ENCODE measurements around the gene TRIM31.
A peak's percentile ranks its signal among the peaks of the same experiment; 100 is the strongest.
"Not testable (repeated sequence)": the region's sequence is repeated elsewhere in the genome, so short reads cannot be mapped to it uniquely, and the experiment has no call there.

Gene TRIM31

DNA sequence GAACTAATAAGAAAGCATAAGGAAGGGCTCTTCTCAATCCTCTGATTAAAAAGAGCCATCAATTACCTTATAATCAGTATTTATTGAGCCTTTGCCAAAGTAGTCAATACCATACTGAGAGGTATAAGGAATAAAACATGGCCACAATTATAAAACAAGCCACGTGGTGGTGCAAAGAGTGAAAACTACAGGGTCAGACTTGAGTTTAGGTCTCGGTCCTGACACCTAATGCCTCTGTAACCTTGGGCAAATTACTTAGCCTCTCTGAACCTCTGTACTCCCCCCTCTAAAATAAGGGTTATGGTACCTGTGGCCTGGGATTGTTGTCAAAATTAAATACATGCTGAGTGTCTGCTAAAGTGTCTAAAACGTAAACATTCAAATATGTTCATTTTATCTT, 36.3 kb upstream of the TRIM31 start:
- no peak for DNase-seq

DNA sequence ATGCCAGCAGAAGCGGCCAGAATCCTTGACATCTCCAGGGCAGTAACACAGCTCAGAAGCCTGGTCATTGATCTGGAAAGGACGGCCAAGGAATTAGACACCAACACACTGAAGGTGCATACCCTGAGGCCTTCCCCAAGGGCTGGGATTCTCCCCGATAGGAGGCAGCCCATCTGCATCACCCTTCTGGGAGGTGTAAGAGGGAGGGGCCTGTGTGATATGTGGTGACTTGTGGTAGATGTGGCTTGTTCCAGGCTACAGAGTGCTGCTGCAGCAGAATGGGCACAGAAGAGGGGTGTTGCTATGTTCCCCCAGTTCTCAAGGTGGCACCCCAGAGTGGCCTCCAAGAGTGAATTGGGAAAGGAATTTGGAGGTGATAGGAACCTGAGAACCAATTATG, 34.2 kb upstream of the TRIM31 start:
- no peak for DNase-seq

- no peak for DNase-seq
Measured at GRCh38 chr6:30145818-30146217, 32.9 kb upstream of the TRIM31 start.

GRCh38 chr6:30144811-30145210, 31.9 kb upstream of the TRIM31 start:
- DNase-seq, result no peak

GRCh38 chr6:30143780-30144179, 30.9 kb upstream of the TRIM31 start:
- no peak for DNase-seq

- no peak for DNase-seq
Measured at GRCh38 chr6:30142665-30143064, 29.8 kb upstream of the TRIM31 start.

DNA sequence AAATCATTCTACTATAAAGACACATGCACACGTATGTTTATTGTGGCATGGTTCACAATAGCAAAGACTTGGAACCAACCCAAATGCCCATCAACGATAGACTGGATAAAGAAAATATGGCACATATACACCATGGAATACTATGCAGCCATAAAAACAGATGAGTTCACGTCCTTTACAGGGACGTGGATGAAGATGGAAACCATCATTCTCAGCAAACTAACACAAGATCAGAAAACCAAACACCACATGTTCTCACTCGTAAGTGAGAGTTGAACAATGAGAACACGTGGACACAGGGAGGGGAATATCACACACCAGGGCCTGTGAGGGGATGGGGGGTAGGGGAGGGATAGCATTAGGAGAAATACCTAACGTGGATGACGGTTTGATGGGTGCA, 27.4 kb upstream of the TRIM31 start:
- DNase-seq, result not testable (repeated sequence)

- DNase-seq, result no peak
Measured at GRCh38 chr6:30136570-30137286, 23.8 kb upstream of the TRIM31 start.

DNA sequence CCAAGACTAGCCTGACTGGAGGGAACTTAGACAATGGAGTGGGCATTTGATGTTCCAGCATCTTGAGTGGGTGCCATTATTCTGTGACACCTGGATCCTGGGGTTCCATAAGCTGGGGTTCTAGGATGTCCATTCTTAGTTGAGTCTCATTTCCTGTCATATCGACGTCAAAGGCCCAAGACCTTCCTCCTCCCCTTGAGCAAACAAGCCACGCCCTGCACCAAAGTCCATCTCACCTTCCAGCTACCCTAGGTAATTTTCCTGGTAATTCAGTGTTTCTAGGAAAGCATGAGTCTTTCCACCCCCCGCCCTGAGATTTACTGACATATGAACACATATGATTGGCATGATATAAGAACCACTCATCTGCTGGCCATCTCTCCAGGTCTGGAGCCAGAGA, 22.9 kb upstream of the TRIM31 start, which contains the start of gene TRIM40:
TSS of gene TRIM40 (plus strand) at position 384 of the 400 bp plus-strand sequence. CDS start 897 bp downstream, outside the sequence.
- no peak for DNase-seq

GRCh38 chr6:30135147-30135546, 22.3 kb upstream of the TRIM31 start:
- no peak for DNase-seq

- DNase-seq, result no peak
Measured at GRCh38 chr6:30131947-30132497, 19.1 kb upstream of the TRIM31 start.

- peak; percentile 40 for DNase-seq
Measured at GRCh38 chr6:30130887-30131862, 18.3 kb upstream of the TRIM31 start.

- no peak for DNase-seq
Measured at GRCh38 chr6:30130179-30130679, 17.3 kb upstream of the TRIM31 start.

DNA sequence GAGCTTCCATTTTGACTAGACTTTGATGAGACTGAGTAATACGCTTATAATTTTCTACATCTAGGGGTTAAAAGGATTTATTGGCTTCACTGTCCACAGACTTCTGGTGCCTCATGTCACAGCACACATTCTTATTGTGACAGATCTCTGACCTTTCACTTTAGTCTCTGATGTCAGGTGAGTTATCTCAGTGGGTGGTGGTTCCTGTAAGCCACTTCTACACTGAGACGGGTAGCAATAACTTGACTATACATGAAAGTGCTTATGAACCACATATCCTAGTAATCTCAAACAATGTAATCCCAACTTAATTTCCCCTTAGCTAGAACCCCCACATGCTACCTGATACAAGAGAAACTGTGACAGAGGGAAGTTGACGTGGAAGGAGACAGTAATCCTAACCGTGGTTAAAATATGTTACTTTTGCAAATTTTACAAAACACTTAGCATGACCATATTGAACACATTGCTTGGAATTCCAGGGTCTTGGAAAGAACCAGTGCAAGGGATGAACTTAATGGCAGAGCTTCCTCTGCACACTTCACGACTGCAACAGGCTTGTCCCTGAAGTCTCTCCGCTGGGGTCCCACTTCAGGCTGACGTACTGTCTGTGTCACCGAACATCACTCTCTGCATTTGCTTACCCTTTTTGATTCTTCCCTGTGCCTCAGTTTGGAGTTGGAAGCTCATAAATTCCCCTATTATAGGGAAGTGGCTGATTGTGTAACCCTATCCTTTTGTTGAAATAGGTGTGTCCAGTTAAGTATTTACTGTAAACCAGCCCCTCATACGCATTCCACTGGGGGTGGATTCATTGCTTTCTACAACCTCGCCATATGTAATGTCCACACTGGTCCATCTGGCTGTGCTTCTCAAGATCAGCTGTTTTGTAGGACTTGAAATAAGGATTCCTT, 16.6 kb upstream of the TRIM31 start:
- no peak for DNase-seq

GRCh38 chr6:30127238-30128093, 14.6 kb upstream of the TRIM31 start:
- DNase-seq, result no peak

DNA sequence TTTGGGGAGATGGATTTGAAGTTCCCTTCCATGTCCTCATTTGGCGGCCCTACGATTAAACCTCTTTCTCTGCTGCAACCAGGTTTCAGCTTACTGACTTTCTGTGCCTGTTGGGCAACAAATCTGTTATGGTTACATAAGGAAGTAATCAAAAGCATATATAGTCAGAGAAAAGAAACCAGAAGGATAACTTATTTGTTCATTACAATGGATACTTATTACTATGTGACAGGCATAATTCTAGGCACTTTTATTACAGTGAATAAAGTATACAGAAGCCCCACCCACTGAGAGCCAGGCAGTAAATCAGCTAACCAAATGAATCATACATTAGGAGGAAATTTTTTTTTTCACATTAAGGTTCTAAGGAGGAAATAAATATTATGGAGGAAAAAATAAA, 9.6 kb upstream of the TRIM31 start:
- DNase-seq, result no peak

GRCh38 chr6:30121446-30122366, 8.8 kb upstream of the TRIM31 start:
- no peak for DNase-seq

GRCh38 chr6:30118691-30119090, 5.8 kb upstream of the TRIM31 start:
- not testable (repeated sequence) for DNase-seq

DNA sequence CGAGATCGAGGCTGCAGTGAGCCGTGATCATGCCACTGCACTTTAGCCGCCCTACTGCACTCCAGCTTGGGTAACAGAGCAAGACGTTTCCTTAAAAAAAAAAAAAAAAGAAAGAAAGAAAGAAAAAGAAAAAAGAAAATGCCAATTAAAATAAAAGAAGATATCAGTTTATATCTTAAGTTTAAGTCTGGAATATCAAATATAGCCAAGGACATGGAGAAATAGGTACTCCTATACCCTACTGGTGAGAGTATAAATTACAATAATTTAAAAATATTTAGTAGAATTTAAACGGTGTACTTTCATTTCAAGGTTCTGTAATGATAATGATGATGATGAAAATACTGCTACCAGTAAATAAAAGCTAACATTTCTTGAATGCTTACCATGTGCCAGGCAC, 3.8 kb upstream of the TRIM31 start:
- DNase-seq, result no peak

DNA sequence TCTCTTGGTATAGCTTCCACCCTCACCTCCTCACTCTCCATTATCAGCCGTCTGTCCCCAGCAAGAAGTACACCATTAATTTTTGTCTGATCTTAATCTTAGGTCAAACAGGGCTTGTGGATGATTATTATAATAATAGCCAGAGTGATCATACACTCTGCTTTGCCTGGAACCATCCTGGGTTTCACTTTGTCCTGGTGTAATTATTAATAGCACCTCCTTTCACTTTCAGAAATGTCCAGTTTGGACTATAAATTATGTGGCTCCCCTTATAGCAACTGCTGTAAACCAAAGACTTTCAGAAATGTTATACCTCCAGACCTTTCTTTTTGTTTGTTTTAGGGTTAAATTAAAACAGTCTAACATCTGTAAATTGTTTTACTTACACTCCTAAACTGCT, 951 bp upstream of the TRIM31 start:
- DNase-seq, result no peak
